KMS-11 (cell line): ENCODE measurements around the gene HBEGF.

ENCODE experiments used
- H2AFZ ChIP-seq: fragments of 200-600 bp; sonication (generic); 2 replicates; pipeline ENCODE4 v1.6.1; 2016; ENCODE audit warnings: antibody characterized with exemption, mixed run types, low read depth
- H3K27ac ChIP-seq: fragments of 200-600 bp; sonication (generic); 2 replicates; pipeline ENCODE4 v1.6.1; 2016; ENCODE audit warnings: mild to moderate bottlenecking, mixed run types
- H3K27me3 ChIP-seq: fragments of 200-600 bp; sonication (generic); 2 replicates; pipeline ENCODE4 v1.6.1; 2017; ENCODE audit warnings: mild to moderate bottlenecking, low read depth, mixed run types, moderate library complexity; ENCODE audit not compliant: insufficient read depth
- H3K36me3 ChIP-seq: fragments of 200-600 bp; sonication (generic); 2 replicates; pipeline ENCODE4 v1.6.1; 2017; ENCODE audit warnings: mild to moderate bottlenecking, mixed run types; ENCODE audit not compliant: insufficient read depth
- H3K4me1 ChIP-seq: fragments of 200-600 bp; sonication (generic); 2 replicates; pipeline ENCODE4 v1.6.1; 2016; ENCODE audit warnings: mild to moderate bottlenecking, low read depth, mixed run types; ENCODE audit not compliant: poor library complexity, severe bottlenecking
- H3K4me2 ChIP-seq: fragments of 200-600 bp; sonication (generic); 2 replicates; pipeline ENCODE4 v1.7.0; 2016; ENCODE audit warnings: mild to moderate bottlenecking, mixed run types
- H3K4me3 ChIP-seq: fragments of 200-600 bp; sonication (generic); IDR thresholded peaks from 2 replicates; pipeline ENCODE4 v1.6.1; 2017; ENCODE audit warnings: low read depth, low read length, mixed read lengths; ENCODE audit not compliant: insufficient read depth
- H3K79me2 ChIP-seq: fragments of 200-600 bp; sonication (generic); 2 replicates; pipeline ENCODE4 v1.6.1; 2016; ENCODE audit warnings: low read depth, mixed run types; ENCODE audit not compliant: insufficient read depth
- H3K9ac ChIP-seq: fragments of 200-600 bp; sonication (generic); 2 replicates; pipeline ENCODE4 v1.6.1; 2016; ENCODE audit warnings: mild to moderate bottlenecking, mixed run types
- H4K20me1 ChIP-seq: fragments of 200-600 bp; sonication (generic); 2 replicates; pipeline ENCODE4 v1.6.1; 2016; ENCODE audit warnings: mild to moderate bottlenecking, mixed run types; ENCODE audit not compliant: insufficient read depth
- CTCF ChIP-seq: fragments of 200-600 bp; sonication (generic); conservative IDR thresholded peaks from 2 replicates; pipeline ENCODE4 v1.6.1; 2017; ENCODE audit warnings: low read depth, mild to moderate bottlenecking, antibody characterized with exemption, low read length, moderate library complexity, mixed read lengths

Gene HBEGF

GRCh38 chr5:140346348-140347221 is at the start of gene HBEGF:
Gene HBEGF (minus strand): TSS chr5:140346603. CDS start chr5:140346328, 275 bp downstream.
- peak within 1 kb of the TSS; percentile 50 for H2AFZ ChIP-seq
- no peak within 1 kb of the TSS for H3K27ac ChIP-seq
- no peak within 1 kb of the TSS for H3K9ac ChIP-seq
- H3K4me3 ChIP-seq, result no peak within 1 kb of the TSS
- H3K4me1 ChIP-seq, result peaks cover 10% of the 10 kb centered on the region
- H3K27me3 ChIP-seq, result peaks cover 9% of the 10 kb centered on the region; the same call in 1 of the 2 replicates
- TF ChIP-seq CTCF, result peak; percentile 33; the same call in 1 of the 2 replicates
- peak within 1 kb of the TSS; percentile 88 for H3K4me2 ChIP-seq
- H3K79me2 ChIP-seq, result no peaks in the 10 kb centered on the region
- no peaks in the 10 kb centered on the region for H4K20me1 ChIP-seq
- no peaks in the 10 kb centered on the region for H3K36me3 ChIP-seq

GRCh38 chr5:140393738-140394137 is 47.3 kb upstream of the HBEGF start:
- H3K27ac ChIP-seq, result no peak overlapping the region
- H3K79me2 ChIP-seq, result no peaks in the 10 kb centered on the region
- no peaks in the 10 kb centered on the region for H3K36me3 ChIP-seq
- H3K27me3 ChIP-seq, result no peaks in the 10 kb centered on the region
- H3K4me2 ChIP-seq, result no peak overlapping the region
- no peaks in the 10 kb centered on the region for H4K20me1 ChIP-seq
- no peak overlapping the region for H2AFZ ChIP-seq
- TF ChIP-seq CTCF, result no peak
- H3K4me1 ChIP-seq, result no peaks in the 10 kb centered on the region
- no peak overlapping the region for H3K4me3 ChIP-seq
- H3K9ac ChIP-seq, result no peak overlapping the region

GRCh38 chr5:140391732-140392131 is 45.3 kb upstream of the HBEGF start:
- no peaks in the 10 kb centered on the region for H3K79me2 ChIP-seq
- H2AFZ ChIP-seq, result no peak overlapping the region
- TF ChIP-seq CTCF, result no peak
- H3K4me2 ChIP-seq, result no peak overlapping the region
- no peak overlapping the region for H3K27ac ChIP-seq
- no peaks in the 10 kb centered on the region for H3K4me1 ChIP-seq
- H3K9ac ChIP-seq, result no peak overlapping the region
- H3K36me3 ChIP-seq, result no peaks in the 10 kb centered on the region
- H3K27me3 ChIP-seq, result no peaks in the 10 kb centered on the region
- H3K4me3 ChIP-seq, result no peak overlapping the region
- H4K20me1 ChIP-seq, result no peaks in the 10 kb centered on the region

GRCh38 chr5:140391312-140391711 is 44.9 kb upstream of the HBEGF start:
- Histone ChIP-seq H3K27ac (no peak overlapping the region), H2AFZ (no peak overlapping the region), H3K9ac (no peak overlapping the region), H3K4me3 (no peak overlapping the region), H3K4me2 (no peak overlapping the region), H3K27me3 (no peaks in the 10 kb centered on the region), H3K36me3 (no peaks in the 10 kb centered on the region), H4K20me1 (no peaks in the 10 kb centered on the region), H3K79me2 (no peaks in the 10 kb centered on the region), H3K4me1 (no peaks in the 10 kb centered on the region)
- TF ChIP-seq CTCF, result no peak
